Neuron (in vitro differentiated cells): ENCODE data around the gene ATP8A2.

Source experiments
- H2AFZ ChIP-seq: one replicate; pipeline ENCODE4 v1.6.1; 2013; ENCODE audit warnings: low read depth, mild to moderate bottlenecking, inconsistent platforms, low read length, moderate library complexity
- H3K27me3 ChIP-seq: one replicate; pipeline ENCODE4 v1.6.1; 2013; ENCODE audit warnings: low read length; ENCODE audit not compliant: insufficient read depth
- H3K36me3 ChIP-seq: one replicate; pipeline ENCODE4 v1.6.1; 2013; ENCODE audit warnings: low read length; ENCODE audit not compliant: insufficient read depth
- H3K4me1 ChIP-seq: one replicate; pipeline ENCODE4 v1.6.1; 2013; ENCODE audit warnings: low read length; ENCODE audit not compliant: insufficient read depth
- H3K4me3 ChIP-seq: 2 replicates; pipeline ENCODE4 v1.5.1; 2013; ENCODE audit warnings: mild to moderate bottlenecking, low read length, moderate library complexity
- H3K9me3 ChIP-seq: one replicate; pipeline ENCODE4 v1.6.1; 2013; ENCODE audit warnings: low read length

Gene ATP8A2

GRCh38 chr13:25587326-25587980, 215.7 kb downstream of the ATP8A2 start:
- Histone ChIP-seq H3K9me3 (no peaks in the 10 kb centered on the region), H2AFZ (no peak overlapping the region), H3K4me3 (no peak overlapping the region), H3K4me1 (no peaks in the 10 kb centered on the region), H3K36me3 (no peaks in the 10 kb centered on the region), H3K27me3 (peaks cover 2% of the 10 kb centered on the region)

GRCh38 chr13:25588336-25589060, 216.7 kb downstream of the ATP8A2 start:
- Histone ChIP-seq H2AFZ (no peak overlapping the region), H3K36me3 (no peaks in the 10 kb centered on the region), H3K4me1 (no peaks in the 10 kb centered on the region), H3K9me3 (no peaks in the 10 kb centered on the region), H3K4me3 (no peak overlapping the region), H3K27me3 (peaks cover 2% of the 10 kb centered on the region)

- Histone ChIP-seq H3K36me3 (no peaks in the 10 kb centered on the region), H2AFZ (no peak overlapping the region), H3K4me3 (no peak overlapping the region), H3K9me3 (no peaks in the 10 kb centered on the region), H3K4me1 (no peaks in the 10 kb centered on the region), H3K27me3 (peaks cover 12% of the 10 kb centered on the region)
These were observed 226.6 kb downstream of the ATP8A2 start for GRCh38 chr13:25598421-25598820.

GRCh38 chr13:25602176-25602575, 230.4 kb downstream of the ATP8A2 start:
- no peaks in the 10 kb centered on the region for H3K36me3 ChIP-seq
- no peak overlapping the region for H2AFZ ChIP-seq
- H3K27me3 ChIP-seq, result peaks cover 8% of the 10 kb centered on the region

GRCh38 chr13:25604106-25604505, 232.3 kb downstream of the ATP8A2 start:
- H3K36me3 ChIP-seq, result no peaks in the 10 kb centered on the region
- H2AFZ ChIP-seq, result no peak overlapping the region
- H3K4me3 ChIP-seq, result no peak overlapping the region
- H3K9me3 ChIP-seq, result no peaks in the 10 kb centered on the region
- H3K27me3 ChIP-seq, result no peaks in the 10 kb centered on the region
- no peaks in the 10 kb centered on the region for H3K4me1 ChIP-seq

More at GRCh38 chr13:25602176-25602575, 230.4 kb downstream of the ATP8A2 start:
- Histone ChIP-seq H3K9me3 (no peaks in the 10 kb centered on the region), H3K4me1 (no peaks in the 10 kb centered on the region), H3K4me3 (no peak overlapping the region)

GRCh38 chr13:25607096-25607495, 235.3 kb downstream of the ATP8A2 start:
- no peaks in the 10 kb centered on the region for H3K36me3 ChIP-seq
- H2AFZ ChIP-seq, result no peak overlapping the region
- H3K27me3 ChIP-seq, result no peaks in the 10 kb centered on the region
- H3K9me3 ChIP-seq, result no peaks in the 10 kb centered on the region
- H3K4me1 ChIP-seq, result no peaks in the 10 kb centered on the region
- no peak overlapping the region for H3K4me3 ChIP-seq

GRCh38 chr13:25608181-25608580, 236.4 kb downstream of the ATP8A2 start:
- no peaks in the 10 kb centered on the region for H3K4me1 ChIP-seq

GRCh38 chr13:25616674-25617073, 244.9 kb downstream of the ATP8A2 start:
- Histone ChIP-seq H2AFZ (no peak overlapping the region), H3K9me3 (no peaks in the 10 kb centered on the region), H3K4me3 (no peak overlapping the region), H3K27me3 (peaks cover 7% of the 10 kb centered on the region), H3K4me1 (no peaks in the 10 kb centered on the region), H3K36me3 (no peaks in the 10 kb centered on the region)

More at GRCh38 chr13:25608181-25608580, 236.4 kb downstream of the ATP8A2 start:
- H2AFZ ChIP-seq, result no peak overlapping the region
- no peaks in the 10 kb centered on the region for H3K27me3 ChIP-seq
- no peak overlapping the region for H3K4me3 ChIP-seq
- H3K9me3 ChIP-seq, result no peaks in the 10 kb centered on the region
- H3K36me3 ChIP-seq, result no peaks in the 10 kb centered on the region

GRCh38 chr13:25619897-25620296, 248.1 kb downstream of the ATP8A2 start:
- no peak overlapping the region for H2AFZ ChIP-seq
- H3K9me3 ChIP-seq, result no peaks in the 10 kb centered on the region
- H3K36me3 ChIP-seq, result no peaks in the 10 kb centered on the region
- H3K4me3 ChIP-seq, result no peak overlapping the region
- no peaks in the 10 kb centered on the region for H3K4me1 ChIP-seq
- peaks cover 7% of the 10 kb centered on the region for H3K27me3 ChIP-seq

- Histone ChIP-seq H3K4me1 (no peaks in the 10 kb centered on the region), H2AFZ (no peak overlapping the region), H3K9me3 (no peaks in the 10 kb centered on the region), H3K4me3 (no peak overlapping the region), H3K36me3 (no peaks in the 10 kb centered on the region), H3K27me3 (no peaks in the 10 kb centered on the region)
These were observed 253.6 kb downstream of the ATP8A2 start for GRCh38 chr13:25625414-25625813.

- no peaks in the 10 kb centered on the region for H3K36me3 ChIP-seq
- H2AFZ ChIP-seq, result no peak overlapping the region
- H3K9me3 ChIP-seq, result no peaks in the 10 kb centered on the region
- H3K4me1 ChIP-seq, result peaks cover 7% of the 10 kb centered on the region
- no peak overlapping the region for H3K4me3 ChIP-seq
- H3K27me3 ChIP-seq, result no peaks in the 10 kb centered on the region
These were observed 258.6 kb downstream of the ATP8A2 start for GRCh38 chr13:25630329-25630900.

- Histone ChIP-seq H3K27me3 (no peaks in the 10 kb centered on the region), H3K4me1 (peaks cover 7% of the 10 kb centered on the region), H3K4me3 (no peak overlapping the region), H3K9me3 (no peaks in the 10 kb centered on the region), H3K36me3 (no peaks in the 10 kb centered on the region), H2AFZ (no peak overlapping the region)
These were observed 260.6 kb downstream of the ATP8A2 start for GRCh38 chr13:25632166-25632888.

- Histone ChIP-seq H3K4me1 (peaks cover 7% of the 10 kb centered on the region), H2AFZ (no peak overlapping the region)
These were observed 261.3 kb downstream of the ATP8A2 start for GRCh38 chr13:25633093-25633492.

More at GRCh38 chr13:25633093-25633492, 261.3 kb downstream of the ATP8A2 start:
- Histone ChIP-seq H3K36me3 (no peaks in the 10 kb centered on the region), H3K9me3 (no peaks in the 10 kb centered on the region), H3K4me3 (no peak overlapping the region), H3K27me3 (no peaks in the 10 kb centered on the region)
